PFSK-1 (cell line): ENCODE measurements around the gene GNPTAB.

Source experiments
- POLR2AphosphoS5 ChIP-seq: IDR thresholded peaks from 2 replicates; pipeline ENCODE4 v1.6.1; 2012; ENCODE audit warnings: low read depth, mild to moderate bottlenecking, control low read depth, low read length, moderate library complexity
- SIN3A ChIP-seq: IDR thresholded peaks from 2 replicates; pipeline ENCODE4 v1.6.1; 2012; ENCODE audit warnings: mild to moderate bottlenecking, low read length, moderate library complexity, borderline replicate concordance; ENCODE audit not compliant: insufficient read depth
- TF ChIP-seq, protein P1 (sequence below), 2 experiments: IDR thresholded peaks; 2 replicates each; pipeline versions ENCODE4 v1.6.1 to v1.8.0; 2011 to 2012; ENCODE audit warnings: low read depth in 2 of 2, low read length in 2 of 2, control low read depth in 1 of 2, inconsistent platforms in 1 of 2, mild to moderate bottlenecking in 1 of 2, moderate library complexity in 1 of 2; ENCODE audit not compliant: insufficient read depth in 1 of 2

GRCh38 chr12:101803978-101804377 is 26.8 kb downstream of the GNPTAB start:
- TF ChIP-seq, protein P1, sequence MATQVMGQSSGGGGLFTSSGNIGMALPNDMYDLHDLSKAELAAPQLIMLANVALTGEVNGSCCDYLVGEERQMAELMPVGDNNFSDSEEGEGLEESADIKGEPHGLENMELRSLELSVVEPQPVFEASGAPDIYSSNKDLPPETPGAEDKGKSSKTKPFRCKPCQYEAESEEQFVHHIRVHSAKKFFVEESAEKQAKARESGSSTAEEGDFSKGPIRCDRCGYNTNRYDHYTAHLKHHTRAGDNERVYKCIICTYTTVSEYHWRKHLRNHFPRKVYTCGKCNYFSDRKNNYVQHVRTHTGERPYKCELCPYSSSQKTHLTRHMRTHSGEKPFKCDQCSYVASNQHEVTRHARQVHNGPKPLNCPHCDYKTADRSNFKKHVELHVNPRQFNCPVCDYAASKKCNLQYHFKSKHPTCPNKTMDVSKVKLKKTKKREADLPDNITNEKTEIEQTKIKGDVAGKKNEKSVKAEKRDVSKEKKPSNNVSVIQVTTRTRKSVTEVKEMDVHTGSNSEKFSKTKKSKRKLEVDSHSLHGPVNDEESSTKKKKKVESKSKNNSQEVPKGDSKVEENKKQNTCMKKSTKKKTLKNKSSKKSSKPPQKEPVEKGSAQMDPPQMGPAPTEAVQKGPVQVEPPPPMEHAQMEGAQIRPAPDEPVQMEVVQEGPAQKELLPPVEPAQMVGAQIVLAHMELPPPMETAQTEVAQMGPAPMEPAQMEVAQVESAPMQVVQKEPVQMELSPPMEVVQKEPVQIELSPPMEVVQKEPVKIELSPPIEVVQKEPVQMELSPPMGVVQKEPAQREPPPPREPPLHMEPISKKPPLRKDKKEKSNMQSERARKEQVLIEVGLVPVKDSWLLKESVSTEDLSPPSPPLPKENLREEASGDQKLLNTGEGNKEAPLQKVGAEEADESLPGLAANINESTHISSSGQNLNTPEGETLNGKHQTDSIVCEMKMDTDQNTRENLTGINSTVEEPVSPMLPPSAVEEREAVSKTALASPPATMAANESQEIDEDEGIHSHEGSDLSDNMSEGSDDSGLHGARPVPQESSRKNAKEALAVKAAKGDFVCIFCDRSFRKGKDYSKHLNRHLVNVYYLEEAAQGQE (IDR thresholded peaks at IDR 0.05; ENCODE audit: insufficient read depth in 1 of 2, low read depth in 2 of 2, low read length in 2 of 2), result no peak
- no peak for TF ChIP-seq POLR2AphosphoS5
- TF ChIP-seq SIN3A, result no peak
